Transverse colon (tissue), 3 donors: ENCODE data around the gene TTLL6.

ENCODE experiments used
- CTCF ChIP-seq, 5 experiments: fragments of 200-600 bp in 3 of 5; fragments of 450-650 bp in 2 of 5; sonication (generic) in 3 of 5; IDR thresholded peaks; 1 replicate in 2 of 5; 2 replicates in 3 of 5; pipeline ENCODE4 v1.5.1; 2016 to 2017; ENCODE audit warnings: antibody characterized with exemption in 5 of 5, inconsistent platforms in 3 of 5, mild to moderate bottlenecking in 2 of 5, moderate library complexity in 1 of 5
- POLR2A ChIP-seq: fragments of 450-650 bp; IDR thresholded peaks from one replicate; pipeline ENCODE4 v1.6.1; 2016; ENCODE audit warnings: antibody characterized with exemption, mild to moderate bottlenecking, moderate library complexity

GRCh38 chr17:48790607-48791127, 26.4 kb downstream of the TTLL6 start:
- TF ChIP-seq CTCF (IDR thresholded peaks at IDR 0.05) (no peak), POLR2A (no peak)
